BE2C (cell line): ENCODE results near the gene GRPEL2.

ENCODE experiments used
- DNase-seq: peaks from one replicate; pipeline ENCODE4 v3.0.0-alpha.2; 2020
- H3K27me3 ChIP-seq: fragments of 250-450 bp; sonication (Bioruptor Pico); 2 replicates; pipeline ENCODE4 v1.5.1; 2020; ENCODE audit warnings: mild to moderate bottlenecking
- H3K36me3 ChIP-seq: fragments of 250-450 bp; sonication (Bioruptor Pico); 2 replicates; pipeline ENCODE4 v1.5.1; 2020; ENCODE audit warnings: mild to moderate bottlenecking
- H3K4me1 ChIP-seq: fragments of 250-450 bp; sonication (Bioruptor Pico); 2 replicates; pipeline ENCODE4 v1.5.1; 2020
- H3K4me3 ChIP-seq: 2 replicates; pipeline ENCODE4 v1.5.1; 2011; ENCODE audit warnings: low read depth, low read length
- H3K9me3 ChIP-seq: fragments of 250-450 bp; sonication (Bioruptor Pico); 2 replicates; pipeline ENCODE4 v1.5.1; 2020
- CTCF ChIP-seq: IDR thresholded peaks from 2 replicates; pipeline ENCODE4 v1.5.1; 2012; ENCODE audit warnings: mild to moderate bottlenecking, low read depth, low read length

The GRPEL2 gene

GRCh38 chr5:149328177-149328576 is 17.1 kb upstream of the GRPEL2 start:
- Histone ChIP-seq H3K4me3 (no peak overlapping the region), H3K36me3 (no peaks in the 10 kb centered on the region), H3K27me3 (no peaks in the 10 kb centered on the region), H3K9me3 (no peaks in the 10 kb centered on the region), H3K4me1 (no peaks in the 10 kb centered on the region)
- no peak for TF ChIP-seq CTCF
- DNase-seq = no peak

GRCh38 chr5:149333711-149334443 is 11.4 kb upstream of the GRPEL2 start:
- Histone ChIP-seq H3K36me3 (no peaks in the 10 kb centered on the region), H3K4me3 (no peak overlapping the region), H3K27me3 (no peaks in the 10 kb centered on the region), H3K4me1 (peaks cover 5% of the 10 kb centered on the region; the same call in 1 of the 2 replicates), H3K9me3 (no peaks in the 10 kb centered on the region)
- TF ChIP-seq CTCF = no peak
- DNase-seq = no peak

- peak; percentile 51 for DNase-seq
- Histone ChIP-seq H3K4me3 (no peak overlapping the region), H3K36me3 (no peaks in the 10 kb centered on the region), H3K9me3 (no peaks in the 10 kb centered on the region), H3K27me3 (no peaks in the 10 kb centered on the region), H3K4me1 (peaks cover 5% of the 10 kb centered on the region; the same call in 1 of the 2 replicates)
- TF ChIP-seq CTCF = no peak
Observed at GRCh38 chr5:149337736-149338135, 7.6 kb upstream of the GRPEL2 start.

- H3K36me3 ChIP-seq = no peaks in the 10 kb centered on the region
- H3K9me3 ChIP-seq = no peaks in the 10 kb centered on the region
- DNase-seq = no peak
- peaks cover 5% of the 10 kb centered on the region; the same call in 1 of the 2 replicates for H3K4me1 ChIP-seq
- H3K4me3 ChIP-seq = no peak overlapping the region
- no peaks in the 10 kb centered on the region for H3K27me3 ChIP-seq
- TF ChIP-seq CTCF = no peak
Observed at GRCh38 chr5:149338364-149338763, 6.9 kb upstream of the GRPEL2 start.

GRCh38 chr5:149340920-149341319 is 4.4 kb upstream of the GRPEL2 start:
- Histone ChIP-seq H3K9me3 (no peaks in the 10 kb centered on the region), H3K27me3 (no peaks in the 10 kb centered on the region), H3K36me3 (peaks cover 3% of the 10 kb centered on the region; the same call in 1 of the 2 replicates), H3K4me3 (no peak overlapping the region), H3K4me1 (peaks cover 5% of the 10 kb centered on the region; the same call in 1 of the 2 replicates)
- no peak for DNase-seq
- TF ChIP-seq CTCF = no peak

GRCh38 chr5:149341876-149342275 is 3.4 kb upstream of the GRPEL2 start:
- no peak for DNase-seq
- peaks cover 3% of the 10 kb centered on the region; the same call in 1 of the 2 replicates for H3K36me3 ChIP-seq
- H3K27me3 ChIP-seq = no peaks in the 10 kb centered on the region
- TF ChIP-seq CTCF = no peak
- peaks cover 5% of the 10 kb centered on the region; the same call in 1 of the 2 replicates for H3K4me1 ChIP-seq
- no peak overlapping the region for H3K4me3 ChIP-seq
- H3K9me3 ChIP-seq = no peaks in the 10 kb centered on the region
